Panc1 (cell line): ENCODE data around the gene CCDC192. TPM values are rescaled to one million over a fixed set of nuclear protein-coding genes. Genes with fewer than 3 reads are reported as not detected.

Experiments
- ATAC-seq: fragments of 200-7000 bp; cut with Tn5 transposase; 2 replicates; pipeline ENCODE4 v1.9.1; 2020; ENCODE audit warnings: mild to moderate bottlenecking, moderate library complexity
- BruUV-seq: library from RNA; stranded (reverse); fragments of 400-500 nt; replicated peaks from 2 replicates; lab custom pipeline; 2021; lab: Mats Ljungman, UMichigan
- CTCF ChIA-PET: fragments of 300-600 bp; sonication (Branson Sonifier 250); formaldehyde crosslinking; loops from one replicate; lab custom pipeline; 2022; ENCODE audit warnings: antibody characterized with exemption; lab: Charles Lee
- POLR2A ChIA-PET: fragments of 300-600 bp; sonication (Branson Sonifier 250); formaldehyde crosslinking; loops from one replicate; lab custom pipeline; 2022; ENCODE audit warnings: antibody characterized with exemption; lab: Charles Lee
- DNase-seq: peaks from one replicate; pipeline ENCODE4 v3.0.0-alpha.2; 2010; ENCODE audit warnings: low read depth, low spot score
- H3K27ac ChIP-seq: 2 replicates; pipeline ENCODE4 v1.5.1; 2011; ENCODE audit warnings: mild to moderate bottlenecking, low read length, inconsistent platforms
- H3K27me3 ChIP-seq: fragments of 200-500 bp; sonication (Bioruptor generic); 2 replicates; pipeline ENCODE4 v1.6.0; 2014; ENCODE audit warnings: low read length, inconsistent platforms; ENCODE audit not compliant: control insufficient read depth, insufficient read depth
- H3K36me3 ChIP-seq: fragments of 200-500 bp; sonication (Bioruptor generic); 2 replicates; pipeline ENCODE4 v1.5.1; 2014; ENCODE audit warnings: inconsistent platforms, mild to moderate bottlenecking, low read length, moderate library complexity; ENCODE audit not compliant: control insufficient read depth, insufficient read depth
- H3K4me1 ChIP-seq: 2 replicates; pipeline ENCODE4 v1.5.1; 2011; ENCODE audit warnings: inconsistent platforms, mild to moderate bottlenecking, low read length, moderate library complexity; ENCODE audit not compliant: control insufficient read depth, insufficient read depth
- H3K4me3 ChIP-seq, 2 experiments: 2 replicates each; pipeline ENCODE4 v1.5.1; 2011 to 2012; ENCODE audit warnings: low read depth in 2 of 2, low read length in 2 of 2, mild to moderate bottlenecking in 2 of 2, inconsistent platforms in 1 of 2, moderate library complexity in 1 of 2
- H3K9me3 ChIP-seq: fragments of 200-500 bp; sonication (Bioruptor generic); 2 replicates; pipeline ENCODE4 v1.5.1; 2014; ENCODE audit warnings: low read depth, mild to moderate bottlenecking, inconsistent platforms, low read length, moderate library complexity; ENCODE audit not compliant: control insufficient read depth, insufficient read depth
- CTCF ChIP-seq: fragments of 450-650 bp; IDR thresholded peaks from 2 replicates; pipeline ENCODE4 v1.5.1; 2017; ENCODE audit warnings: mild to moderate bottlenecking
- POLR2AphosphoS5 ChIP-seq: IDR thresholded peaks from 2 replicates; pipeline ENCODE4 v1.6.1; 2012; ENCODE audit warnings: mild to moderate bottlenecking, low read depth, low read length, moderate library complexity
- REST ChIP-seq, 2 experiments: IDR thresholded peaks; 2 replicates each; pipeline ENCODE4 v1.6.1; 2011 to 2012; ENCODE audit warnings: low read depth in 2 of 2, control low read depth in 1 of 2, low read length in 1 of 2, mild to moderate bottlenecking in 1 of 2, moderate library complexity in 1 of 2; ENCODE audit not compliant: insufficient read depth in 1 of 2
- SIN3A ChIP-seq: IDR thresholded peaks from 2 replicates; pipeline ENCODE4 v1.6.1; 2012; ENCODE audit warnings: low read depth, mild to moderate bottlenecking, low read length, moderate library complexity, borderline replicate concordance; ENCODE audit not compliant: insufficient read depth
- TCF7L2 ChIP-seq: IDR thresholded peaks from 2 replicates; pipeline ENCODE4 v1.6.1; 2011; ENCODE audit warnings: mild to moderate bottlenecking, low read depth, low read length, inconsistent platforms
- in situ Hi-C: cut with HindIII; loops from 2 replicates; pipeline ENCODE4 v1.10.0; 2016; ENCODE audit warnings: low sequenced_read_pairs, low pct_unique_long_range_greater_than_20kb
- intact Hi-C: fragments of 100-400 bp; cut with micrococcal nuclease; formaldehyde crosslinking; loops from one replicate; pipeline ENCODE4 v1.10.0; 2022; ENCODE audit not compliant: unreplicated experiment
- total RNA-seq: library from RNA; stranded (reverse); gene quantifications from one replicate; pipeline ENCODE4 v1.2.1, GENCODE V29; 2021; ENCODE audit not compliant: unreplicated experiment

Gene CCDC192
- total RNA-seq, 1 experiment from 2014 or later = not detected

- ATAC-seq (no peak), DNase-seq (no peak)
- in situ Hi-C loops (no loop called here), intact Hi-C loops (no loop called here)
- no TSS peak for BruUV-seq
- ChIA-PET POLR2A (no interaction called here), CTCF (no interaction called here)
- H3K27ac ChIP-seq = no peak overlapping the region
- no peaks in the 10 kb centered on the region for H3K27me3 ChIP-seq
- no peaks in the 10 kb centered on the region for H3K9me3 ChIP-seq
- TF ChIP-seq CTCF (no peak), REST (IDR thresholded peaks at IDR 0.05; ENCODE audit: insufficient read depth in 1 of 2, low read depth in 2 of 2, low read length in 1 of 2) (no peak), TCF7L2 (no peak), POLR2AphosphoS5 (no peak), SIN3A (no peak)
- H3K4me3 ChIP-seq = no peak overlapping the region
- no peaks in the 10 kb centered on the region for H3K36me3 ChIP-seq
- H3K4me1 ChIP-seq = no peaks in the 10 kb centered on the region
These were observed 99.3 kb downstream of the CCDC192 start for GRCh38 chr5:127802477-127802865.

GRCh38 chr5:127804886-127805426 is 101.8 kb downstream of the CCDC192 start:
- Histone ChIP-seq H3K27me3 (no peaks in the 10 kb centered on the region), H3K4me1 (no peaks in the 10 kb centered on the region), H3K27ac (no peak overlapping the region), H3K36me3 (no peaks in the 10 kb centered on the region), H3K9me3 (no peaks in the 10 kb centered on the region), H3K4me3 (no peak overlapping the region)
- in situ Hi-C loops = no loop called here
- no TSS peak for BruUV-seq
- TF ChIP-seq SIN3A = no peak
- TF ChIP-seq REST (IDR thresholded peaks at IDR 0.05; ENCODE audit: insufficient read depth in 1 of 2, low read depth in 2 of 2, low read length in 1 of 2) = no peak
- DNase-seq = no peak
- ATAC-seq = no peak
- intact Hi-C loops = no loop called here
- CTCF ChIA-PET = no interaction called here
- POLR2A ChIA-PET = no interaction called here
